HepG2 (cell line): ENCODE data around the gene TNFSF12. TPM values are rescaled to one million over a fixed set of nuclear protein-coding genes. Genes with fewer than 3 reads are reported as not detected.

Source experiments
- CBX1 ChIP-seq: IDR thresholded peaks from one replicate; pipeline ENCODE4 v1.6.1; 2016; ENCODE audit warnings: antibody characterized with exemption, low read depth
- ELF3 ChIP-seq: IDR thresholded peaks from 2 replicates; pipeline ENCODE4 v1.6.1; 2016; ENCODE audit warnings: missing genetic modification reagents, missing compliant biosample characterization
- FOSL1 ChIP-seq: sonication (generic); formaldehyde crosslinking; IDR thresholded peaks from 2 replicates; pipeline ENCODE4 v1.9.0; 2021; ENCODE audit warnings: missing genetic modification reagents, borderline replicate concordance
- KLF6 ChIP-seq: IDR thresholded peaks from 2 replicates; pipeline ENCODE4 v1.8.0; 2016; ENCODE audit warnings: missing biosample characterization, missing genetic modification reagents
- MED8 ChIP-seq: sonication (generic); formaldehyde crosslinking; IDR thresholded peaks from 2 replicates; pipeline ENCODE4 v1.8.1; 2023; ENCODE audit warnings: mild to moderate bottlenecking, missing genetic modification reagents; ENCODE audit not compliant: insufficient replicate concordance
- POLR2A ChIP-seq, 2 experiments: IDR thresholded peaks; 2 replicates each; pipeline ENCODE4 v1.6.1; 2011; ENCODE audit warnings: low read depth in 2 of 2, low read length in 2 of 2, mild to moderate bottlenecking in 1 of 2, moderate library complexity in 1 of 2; ENCODE audit not compliant: insufficient read depth in 1 of 2
- SRSF9 ChIP-seq: fragments of 200-400 bp; formaldehyde crosslinking; IDR thresholded peaks from 2 replicates; pipeline ENCODE4 v1.6.1; 2018; ENCODE audit warnings: borderline replicate concordance, mild to moderate bottlenecking, low read depth, low read length; ENCODE audit not compliant: insufficient read depth, poor library complexity, severe bottlenecking
- TEAD3 ChIP-seq: optimal IDR thresholded peaks from 2 replicates; pipeline ENCODE3; 2016; ENCODE audit warnings: borderline replicate concordance
- WIZ ChIP-seq: sonication (generic); formaldehyde crosslinking; IDR thresholded peaks from 2 replicates; pipeline ENCODE4 v1.5.1; 2020; ENCODE audit warnings: mild to moderate bottlenecking, missing genetic modification reagents
- ZNF441 ChIP-seq: sonication (generic); formaldehyde crosslinking; IDR thresholded peaks from 2 replicates; pipeline ENCODE4 v1.7.0; 2021; ENCODE audit warnings: missing genetic modification reagents, borderline replicate concordance
- ZNF543 ChIP-seq: sonication (generic); formaldehyde crosslinking; IDR thresholded peaks from 2 replicates; pipeline ENCODE4 v1.4.0; 2020; ENCODE audit warnings: mild to moderate bottlenecking, missing genetic modification reagents
- ZNF567 ChIP-seq: sonication (generic); formaldehyde crosslinking; IDR thresholded peaks from 2 replicates; pipeline ENCODE4 v1.8.1; 2023; ENCODE audit warnings: mild to moderate bottlenecking, missing genetic modification reagents, borderline replicate concordance
- ZSCAN21 ChIP-seq: sonication (generic); formaldehyde crosslinking; IDR thresholded peaks from 2 replicates; pipeline ENCODE4 v1.8.0; 2022; ENCODE audit warnings: mild to moderate bottlenecking, missing genetic modification reagents, moderate library complexity, borderline replicate concordance
- polyA plus RNA-seq, 8 experiments: library from polyadenylated mRNA; depleted of rRNA in 3 of 8; stranded (reverse) in 7 of 8; unstranded in 1 of 8; fragments of >200 nt; fragmentation: Illumina TruSeq in 4 of 8; extraction: Trizol in 4 of 8; gene quantifications; 2 replicates each; pipeline versions ENCODE4 v1.2.1 to v1.2.3, GENCODE V29; 2011 to 2016; ENCODE audit warnings: low read depth in 4 of 8, missing spikeins in 1 of 8, mixed read lengths in 1 of 8; ENCODE audit not compliant: insufficient read depth in 1 of 8
- total RNA-seq, 5 experiments: library from RNA; depleted of rRNA; stranded (reverse); fragments of >200 nt; fragmentation: Illumina TruSeq; extraction: Trizol; gene quantifications; 2 replicates each; pipeline ENCODE4 v1.2.3, GENCODE V29; 2016; ENCODE audit warnings: low read depth in 1 of 5
- TF ChIP-seq, protein P1 (sequence below): sonication (generic); formaldehyde crosslinking; IDR thresholded peaks from 2 replicates; pipeline ENCODE4 v1.5.1; 2020; ENCODE audit warnings: mild to moderate bottlenecking, missing genetic modification reagents, moderate library complexity
- TF ChIP-seq, protein P2 (sequence below): sonication (generic); formaldehyde crosslinking; conservative IDR thresholded peaks from 2 replicates; pipeline ENCODE4 v1.4.0; 2020; ENCODE audit warnings: missing genetic modification reagents
- TF ChIP-seq, protein P3 (sequence below): IDR thresholded peaks from 2 replicates; pipeline ENCODE4 v1.6.1; 2016; ENCODE audit warnings: mild to moderate bottlenecking
- TF ChIP-seq, protein P4 (sequence below): sonication (generic); formaldehyde crosslinking; IDR thresholded peaks from 2 replicates; pipeline ENCODE4 v1.9.0; 2021; ENCODE audit warnings: missing genetic modification reagents, mild to moderate bottlenecking, borderline replicate concordance

The TNFSF12 gene
- total and polyA plus RNA-seq, 2 of the 13 experiments (the other 11 are each of a cell fraction or from before 2014, with no cell fraction given) = 0.93 to 7.2 TPM

DNA sequence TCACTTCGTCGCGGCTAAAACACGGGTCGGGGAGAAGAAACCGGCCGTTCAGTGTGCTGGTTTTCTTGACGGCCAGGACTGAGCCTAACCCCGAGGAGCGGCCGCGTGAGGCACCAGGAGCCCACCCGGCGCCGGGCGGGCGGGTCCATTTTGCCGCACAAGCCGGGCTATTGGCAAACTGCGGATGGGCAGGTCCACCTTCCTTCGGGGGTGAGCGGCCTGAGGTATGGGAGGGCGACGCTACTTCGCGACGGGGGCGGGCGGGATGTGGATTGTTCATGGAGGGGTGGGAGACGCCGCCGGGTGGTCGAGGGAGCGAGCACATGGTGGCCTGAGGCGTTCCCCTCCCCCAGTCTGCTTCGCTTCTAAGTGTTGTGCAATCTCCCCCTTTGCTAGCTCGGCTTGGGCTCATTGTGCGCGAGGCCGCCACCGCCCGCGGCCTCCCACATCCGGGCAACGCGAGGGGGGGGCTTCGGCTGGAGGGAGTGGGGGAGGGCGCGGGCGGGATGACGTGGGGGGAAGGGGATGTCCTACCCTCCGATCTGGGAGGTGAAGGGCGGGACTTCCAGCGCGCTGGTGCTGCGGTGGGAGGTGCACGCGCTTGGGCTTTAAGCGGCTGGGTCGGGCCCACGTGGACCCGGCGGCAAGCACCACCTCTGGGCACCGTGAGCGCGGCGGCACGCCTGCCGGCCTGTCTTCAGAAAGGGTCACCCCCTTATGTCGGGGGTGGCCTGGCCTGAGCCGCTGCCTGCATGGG, 24.6 kb downstream of the TNFSF12 start (continued):
- TF ChIP-seq, protein P1, sequence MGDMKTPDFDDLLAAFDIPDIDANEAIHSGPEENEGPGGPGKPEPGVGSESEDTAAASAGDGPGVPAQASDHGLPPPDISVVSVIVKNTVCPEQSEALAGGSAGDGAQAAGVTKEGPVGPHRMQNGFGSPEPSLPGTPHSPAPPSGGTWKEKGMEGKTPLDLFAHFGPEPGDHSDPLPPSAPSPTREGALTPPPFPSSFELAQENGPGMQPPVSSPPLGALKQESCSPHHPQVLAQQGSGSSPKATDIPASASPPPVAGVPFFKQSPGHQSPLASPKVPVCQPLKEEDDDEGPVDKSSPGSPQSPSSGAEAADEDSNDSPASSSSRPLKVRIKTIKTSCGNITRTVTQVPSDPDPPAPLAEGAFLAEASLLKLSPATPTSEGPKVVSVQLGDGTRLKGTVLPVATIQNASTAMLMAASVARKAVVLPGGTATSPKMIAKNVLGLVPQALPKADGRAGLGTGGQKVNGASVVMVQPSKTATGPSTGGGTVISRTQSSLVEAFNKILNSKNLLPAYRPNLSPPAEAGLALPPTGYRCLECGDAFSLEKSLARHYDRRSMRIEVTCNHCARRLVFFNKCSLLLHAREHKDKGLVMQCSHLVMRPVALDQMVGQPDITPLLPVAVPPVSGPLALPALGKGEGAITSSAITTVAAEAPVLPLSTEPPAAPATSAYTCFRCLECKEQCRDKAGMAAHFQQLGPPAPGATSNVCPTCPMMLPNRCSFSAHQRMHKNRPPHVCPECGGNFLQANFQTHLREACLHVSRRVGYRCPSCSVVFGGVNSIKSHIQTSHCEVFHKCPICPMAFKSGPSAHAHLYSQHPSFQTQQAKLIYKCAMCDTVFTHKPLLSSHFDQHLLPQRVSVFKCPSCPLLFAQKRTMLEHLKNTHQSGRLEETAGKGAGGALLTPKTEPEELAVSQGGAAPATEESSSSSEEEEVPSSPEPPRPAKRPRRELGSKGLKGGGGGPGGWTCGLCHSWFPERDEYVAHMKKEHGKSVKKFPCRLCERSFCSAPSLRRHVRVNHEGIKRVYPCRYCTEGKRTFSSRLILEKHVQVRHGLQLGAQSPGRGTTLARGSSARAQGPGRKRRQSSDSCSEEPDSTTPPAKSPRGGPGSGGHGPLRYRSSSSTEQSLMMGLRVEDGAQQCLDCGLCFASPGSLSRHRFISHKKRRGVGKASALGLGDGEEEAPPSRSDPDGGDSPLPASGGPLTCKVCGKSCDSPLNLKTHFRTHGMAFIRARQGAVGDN (CRISPR knock-in tag) = peak; percentile 89
- TF ChIP-seq POLR2A (IDR thresholded peaks at IDR 0.05; ENCODE audit: insufficient read depth in 1 of 2, low read depth in 2 of 2, low read length in 2 of 2) (peak; percentile 66 to 71), MED8 (peak; percentile 62), ZNF543 (CRISPR knock-in tag) (0 out of 2 replicates have a peak, but pooled peaks have one; percentile 10), ELF3 (CRISPR knock-in tag) (peak; percentile 49; the same call in 1 of the 2 replicates), CBX1 (peak; percentile 44), FOSL1 (CRISPR knock-in tag) (0 out of 2 replicates have a peak, but pooled peaks have one; percentile 28), TEAD3 (CRISPR knock-in tag) (no peak), SRSF9 (no peak), ZNF441 (peak; percentile 67), ZNF567 (CRISPR knock-in tag) (peak; percentile 31; the same call in 1 of the 2 replicates), ZSCAN21 (CRISPR knock-in tag) (no peak), WIZ (no peak), KLF6 (CRISPR knock-in tag) (no peak)
- TF ChIP-seq, protein P2, sequence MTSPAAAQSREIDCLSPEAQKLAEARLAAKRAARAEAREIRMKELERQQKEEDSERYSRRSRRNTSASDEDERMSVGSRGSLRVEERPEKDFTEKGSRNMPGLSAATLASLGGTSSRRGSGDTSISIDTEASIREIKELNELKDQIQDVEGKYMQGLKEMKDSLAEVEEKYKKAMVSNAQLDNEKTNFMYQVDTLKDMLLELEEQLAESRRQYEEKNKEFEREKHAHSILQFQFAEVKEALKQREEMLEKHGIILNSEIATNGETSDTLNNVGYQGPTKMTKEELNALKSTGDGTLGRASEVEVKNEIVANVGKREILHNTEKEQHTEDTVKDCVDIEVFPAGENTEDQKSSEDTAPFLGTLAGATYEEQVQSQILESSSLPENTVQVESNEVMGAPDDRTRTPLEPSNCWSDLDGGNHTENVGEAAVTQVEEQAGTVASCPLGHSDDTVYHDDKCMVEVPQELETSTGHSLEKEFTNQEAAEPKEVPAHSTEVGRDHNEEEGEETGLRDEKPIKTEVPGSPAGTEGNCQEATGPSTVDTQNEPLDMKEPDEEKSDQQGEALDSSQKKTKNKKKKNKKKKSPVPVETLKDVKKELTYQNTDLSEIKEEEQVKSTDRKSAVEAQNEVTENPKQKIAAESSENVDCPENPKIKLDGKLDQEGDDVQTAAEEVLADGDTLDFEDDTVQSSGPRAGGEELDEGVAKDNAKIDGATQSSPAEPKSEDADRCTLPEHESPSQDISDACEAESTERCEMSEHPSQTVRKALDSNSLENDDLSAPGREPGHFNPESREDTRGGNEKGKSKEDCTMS (CRISPR knock-in tag) = no peak
- TF ChIP-seq, protein P3, sequence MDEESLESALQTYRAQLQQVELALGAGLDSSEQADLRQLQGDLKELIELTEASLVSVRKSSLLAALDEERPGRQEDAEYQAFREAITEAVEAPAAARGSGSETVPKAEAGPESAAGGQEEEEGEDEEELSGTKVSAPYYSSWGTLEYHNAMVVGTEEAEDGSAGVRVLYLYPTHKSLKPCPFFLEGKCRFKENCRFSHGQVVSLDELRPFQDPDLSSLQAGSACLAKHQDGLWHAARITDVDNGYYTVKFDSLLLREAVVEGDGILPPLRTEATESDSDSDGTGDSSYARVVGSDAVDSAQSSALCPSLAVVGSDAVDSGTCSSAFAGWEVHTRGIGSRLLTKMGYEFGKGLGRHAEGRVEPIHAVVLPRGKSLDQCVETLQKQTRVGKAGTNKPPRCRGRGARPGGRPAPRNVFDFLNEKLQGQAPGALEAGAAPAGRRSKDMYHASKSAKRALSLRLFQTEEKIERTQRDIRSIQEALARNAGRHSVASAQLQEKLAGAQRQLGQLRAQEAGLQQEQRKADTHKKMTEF (CRISPR knock-in tag) = peak; percentile 40; the same call in 1 of the 2 replicates
- TF ChIP-seq, protein P4, sequence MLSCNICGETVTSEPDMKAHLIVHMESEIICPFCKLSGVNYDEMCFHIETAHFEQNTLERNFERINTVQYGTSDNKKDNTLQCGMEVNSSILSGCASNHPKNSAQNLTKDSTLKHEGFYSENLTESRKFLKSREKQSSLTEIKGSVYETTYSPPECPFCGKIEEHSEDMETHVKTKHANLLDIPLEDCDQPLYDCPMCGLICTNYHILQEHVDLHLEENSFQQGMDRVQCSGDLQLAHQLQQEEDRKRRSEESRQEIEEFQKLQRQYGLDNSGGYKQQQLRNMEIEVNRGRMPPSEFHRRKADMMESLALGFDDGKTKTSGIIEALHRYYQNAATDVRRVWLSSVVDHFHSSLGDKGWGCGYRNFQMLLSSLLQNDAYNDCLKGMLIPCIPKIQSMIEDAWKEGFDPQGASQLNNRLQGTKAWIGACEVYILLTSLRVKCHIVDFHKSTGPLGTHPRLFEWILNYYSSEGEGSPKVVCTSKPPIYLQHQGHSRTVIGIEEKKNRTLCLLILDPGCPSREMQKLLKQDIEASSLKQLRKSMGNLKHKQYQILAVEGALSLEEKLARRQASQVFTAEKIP (CRISPR knock-in tag) = no peak
